KOPT-K1 (cell line): ENCODE measurements around the gene LCE3A.
"Not testable (repeated sequence)": the region's sequence is repeated elsewhere in the genome, so short reads cannot be mapped to it uniquely, and the experiment has no call there.

ENCODE experiments used
- H3K27ac ChIP-seq: fragments of 200-600 bp; sonication (generic); 2 replicates; pipeline ENCODE4 v1.5.1; 2016; ENCODE audit warnings: antibody characterized with exemption, mild to moderate bottlenecking, low read depth, low read length; ENCODE audit not compliant: poor library complexity, severe bottlenecking
- H3K36me3 ChIP-seq: fragments of 200-600 bp; sonication (generic); 2 replicates; pipeline ENCODE4 v1.5.1; 2017; ENCODE audit warnings: antibody characterized with exemption, mild to moderate bottlenecking, low read length, moderate library complexity; ENCODE audit not compliant: insufficient read depth
- H3K9me3 ChIP-seq: fragments of 200-600 bp; sonication (generic); 2 replicates; pipeline ENCODE4 v1.5.1; 2017; ENCODE audit warnings: antibody characterized with exemption, low read length, mild to moderate bottlenecking; ENCODE audit not compliant: insufficient read depth, poor library complexity, severe bottlenecking

The LCE3A gene

GRCh38 chr1:152613511-152613910 lies 9.4 kb downstream of the LCE3A start, which contains the start of gene LCE3B:
TSS of gene LCE3B (plus strand) at chr1:152613811. CDS start at chr1:152613811, 0 bp downstream.
- Histone ChIP-seq H3K36me3 (no peaks in the 10 kb centered on the region), H3K9me3 (peaks cover 7% of the 10 kb centered on the region), H3K27ac (no peak within 1 kb of the TSS)

GRCh38 chr1:152599934-152600333 lies 23.0 kb downstream of the LCE3A start, which contains the start of gene LCE3C:
TSS of gene LCE3C (plus strand) at chr1:152600234. CDS start at chr1:152600732, 498 bp downstream.
- Histone ChIP-seq H3K36me3 (no peaks in the 10 kb centered on the region), H3K27ac (no peak within 1 kb of the TSS), H3K9me3 (no peaks in the 10 kb centered on the region)

- no peaks in the 10 kb centered on the region for H3K9me3 ChIP-seq
- no peaks in the 10 kb centered on the region for H3K36me3 ChIP-seq
- no peak overlapping the region for H3K27ac ChIP-seq
Measured at GRCh38 chr1:152596986-152597385, 25.9 kb downstream of the LCE3A start.

GRCh38 chr1:152585586-152585985 lies 37.3 kb downstream of the LCE3A start:
- no peaks in the 10 kb centered on the region for H3K9me3 ChIP-seq
- no peaks in the 10 kb centered on the region for H3K36me3 ChIP-seq
- no peak overlapping the region for H3K27ac ChIP-seq

GRCh38 chr1:152582647-152583046 lies 40.3 kb downstream of the LCE3A start:
- no peaks in the 10 kb centered on the region for H3K9me3 ChIP-seq
- no peak overlapping the region for H3K27ac ChIP-seq
- no peaks in the 10 kb centered on the region for H3K36me3 ChIP-seq

GRCh38 chr1:152580433-152580832 lies 42.5 kb downstream of the LCE3A start, which contains the start of gene LCE3D:
TSS of gene LCE3D (minus strand) at chr1:152580516. CDS start at chr1:152579936, 580 bp downstream.
- Histone ChIP-seq H3K27ac (no peak within 1 kb of the TSS), H3K9me3 (no peaks in the 10 kb centered on the region), H3K36me3 (no peaks in the 10 kb centered on the region)

- H3K36me3 ChIP-seq, H3K9me3 ChIP-seq, H3K27ac ChIP-seq: not testable (repeated sequence)
Measured at GRCh38 chr1:152579526-152579925, 43.4 kb downstream of the LCE3A start.

GRCh38 chr1:152577168-152577567 lies 45.7 kb downstream of the LCE3A start:
- Histone ChIP-seq H3K27ac (no peak overlapping the region), H3K9me3 (no peaks in the 10 kb centered on the region), H3K36me3 (no peaks in the 10 kb centered on the region)
